Gastrocnemius medialis (tissue), 4 donors: ENCODE data around the gene C16orf95.

Experiments used
- POLR2A ChIP-seq, 2 donors: fragments of 450-650 bp; IDR thresholded peaks; one replicate each; pipeline ENCODE4 v1.6.1; 2017; ENCODE audit warnings: antibody characterized with exemption in 2 of 2, mild to moderate bottlenecking in 2 of 2, moderate library complexity in 2 of 2
- TF ChIP-seq, protein P1 (sequence below), 5 experiments: fragments of 450-650 bp in 3 of 5; fragments of 200-600 bp in 2 of 5; sonication (generic) in 2 of 5; IDR thresholded peaks in 4 of 5; conservative IDR thresholded peaks in 1 of 5; 1 replicate in 4 of 5; 2 replicates in 1 of 5; pipeline ENCODE4 v1.5.1; 2016 to 2019; ENCODE audit warnings: antibody characterized with exemption in 5 of 5, mild to moderate bottlenecking in 3 of 5, moderate library complexity in 3 of 5

DNA sequence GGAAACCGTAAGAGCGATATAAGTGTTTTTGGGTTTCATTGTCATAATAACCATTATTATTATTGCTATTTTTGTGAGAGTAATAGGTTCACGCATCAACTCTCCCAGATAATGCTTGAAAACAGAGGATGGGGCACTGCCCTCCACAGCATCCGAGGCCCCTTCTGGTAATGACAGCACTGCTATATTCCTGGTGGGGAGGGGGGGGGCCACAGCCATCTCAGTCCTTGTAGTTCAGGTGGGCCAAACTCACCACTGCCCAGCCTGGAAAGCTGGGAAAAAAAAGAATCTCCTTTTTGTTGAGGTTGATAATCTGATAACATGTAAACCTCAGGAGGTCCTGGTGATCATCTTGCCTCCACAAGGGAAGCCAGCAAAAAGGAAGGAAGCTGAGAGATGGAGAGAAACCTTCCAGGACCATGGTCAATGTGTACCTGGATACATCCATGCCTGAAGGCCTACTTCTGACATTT, 706 bp downstream of the C16orf95 start:
- TF ChIP-seq, protein P1, sequence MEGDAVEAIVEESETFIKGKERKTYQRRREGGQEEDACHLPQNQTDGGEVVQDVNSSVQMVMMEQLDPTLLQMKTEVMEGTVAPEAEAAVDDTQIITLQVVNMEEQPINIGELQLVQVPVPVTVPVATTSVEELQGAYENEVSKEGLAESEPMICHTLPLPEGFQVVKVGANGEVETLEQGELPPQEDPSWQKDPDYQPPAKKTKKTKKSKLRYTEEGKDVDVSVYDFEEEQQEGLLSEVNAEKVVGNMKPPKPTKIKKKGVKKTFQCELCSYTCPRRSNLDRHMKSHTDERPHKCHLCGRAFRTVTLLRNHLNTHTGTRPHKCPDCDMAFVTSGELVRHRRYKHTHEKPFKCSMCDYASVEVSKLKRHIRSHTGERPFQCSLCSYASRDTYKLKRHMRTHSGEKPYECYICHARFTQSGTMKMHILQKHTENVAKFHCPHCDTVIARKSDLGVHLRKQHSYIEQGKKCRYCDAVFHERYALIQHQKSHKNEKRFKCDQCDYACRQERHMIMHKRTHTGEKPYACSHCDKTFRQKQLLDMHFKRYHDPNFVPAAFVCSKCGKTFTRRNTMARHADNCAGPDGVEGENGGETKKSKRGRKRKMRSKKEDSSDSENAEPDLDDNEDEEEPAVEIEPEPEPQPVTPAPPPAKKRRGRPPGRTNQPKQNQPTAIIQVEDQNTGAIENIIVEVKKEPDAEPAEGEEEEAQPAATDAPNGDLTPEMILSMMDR (IDR thresholded peaks at IDR 0.05 in 4 of 5, conservative IDR thresholded peaks at IDR 0.05 in 1 of 5) = no peak
- TF ChIP-seq POLR2A (IDR thresholded peaks at IDR 0.05) = no peak
